ENCODE results near the gene TNF. TPM values are rescaled to one million over a fixed set of nuclear protein-coding genes. Genes with fewer than 3 reads are reported as not detected.

The TNF gene
- total RNA-seq, 1 experiment from 2014 or later = 0.17 TPM

DNA sequence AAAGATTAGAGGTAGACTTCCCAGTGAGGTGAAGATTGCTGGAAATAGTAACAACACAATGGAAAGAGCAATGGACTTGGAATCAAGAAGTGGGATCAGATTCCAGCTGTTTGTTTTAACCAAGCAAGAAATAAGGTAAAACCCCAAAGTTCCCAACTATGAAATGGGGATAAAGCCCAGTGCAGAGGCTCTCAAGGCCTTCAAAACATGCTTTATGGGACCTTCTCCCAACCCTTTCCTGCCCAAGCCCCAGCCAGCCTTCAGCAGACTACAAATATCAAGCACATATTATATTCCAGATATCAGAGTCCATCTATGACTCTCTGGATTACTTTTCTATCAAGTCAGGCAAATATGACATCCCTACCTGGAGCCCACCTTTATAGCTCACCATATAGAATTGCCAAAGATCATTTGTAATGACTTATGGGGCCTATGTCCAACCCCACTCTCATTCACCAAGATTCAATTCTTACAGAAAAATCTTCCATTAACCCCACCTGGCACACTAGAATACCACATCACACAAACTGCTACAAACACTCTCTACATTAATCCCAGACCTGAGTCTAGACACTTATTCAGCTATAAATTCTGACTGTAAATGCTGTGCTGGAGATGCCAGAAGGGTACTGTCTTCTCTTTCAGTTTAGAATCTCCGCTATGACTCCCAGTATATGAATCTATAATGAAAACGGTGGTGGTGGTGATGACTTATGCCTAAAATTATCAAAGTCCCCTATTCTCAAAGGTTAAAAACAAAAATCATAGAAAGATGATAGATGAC lies 39.6 kb upstream of the TNF start:
- BruUV-seq (replicated peaks) = no TSS peak
- Histone ChIP-seq H3K27me3 (replicated peaks; ENCODE audit: insufficient read depth, low read depth, low read length, poor library complexity) (no peaks in the 10 kb centered on the region), H3K4me3 (ENCODE audit: low read depth, low read length, poor library complexity, severe bottlenecking) (no peak overlapping the region), H3K4me1 (ENCODE audit: insufficient read depth, low read length, poor library complexity, severe bottlenecking) (peaks cover 16% of the 10 kb centered on the region), H3K27ac (ENCODE audit: low read depth, low read length, poor library complexity, severe bottlenecking) (no peak overlapping the region), H3K9me3 (ENCODE audit: low read depth, low read length, poor library complexity, severe bottlenecking) (no peaks in the 10 kb centered on the region), H3K36me3 (ENCODE audit: insufficient read depth, low read length, poor library complexity, severe bottlenecking) (peaks cover 100% of the 10 kb centered on the region)
- DNase-seq (ENCODE audit: low spot score) = no peak
- ChIA-PET CTCF (interaction anchor here (0.6 kb wide), 1 partner anchor 11 kb away, joined by 3 read pairs; no protein-coding TSS in a partner anchor), POLR2A (ENCODE audit: low non-redundant PET) (interaction anchor here (0.6 kb wide), 1 partner anchor 13 kb away, joined by 3 read pairs; no protein-coding TSS in a partner anchor)
- intact Hi-C loops (cut with micrococcal nuclease; ENCODE audit: unreplicated experiment) = no loop called here
- TF ChIP-seq EZH2 (IDR thresholded peaks at IDR 0.05; ENCODE audit: borderline replicate concordance, low read depth, low read length, poor library complexity, severe bottlenecking) = no peak
- TF ChIP-seq, protein P1, sequence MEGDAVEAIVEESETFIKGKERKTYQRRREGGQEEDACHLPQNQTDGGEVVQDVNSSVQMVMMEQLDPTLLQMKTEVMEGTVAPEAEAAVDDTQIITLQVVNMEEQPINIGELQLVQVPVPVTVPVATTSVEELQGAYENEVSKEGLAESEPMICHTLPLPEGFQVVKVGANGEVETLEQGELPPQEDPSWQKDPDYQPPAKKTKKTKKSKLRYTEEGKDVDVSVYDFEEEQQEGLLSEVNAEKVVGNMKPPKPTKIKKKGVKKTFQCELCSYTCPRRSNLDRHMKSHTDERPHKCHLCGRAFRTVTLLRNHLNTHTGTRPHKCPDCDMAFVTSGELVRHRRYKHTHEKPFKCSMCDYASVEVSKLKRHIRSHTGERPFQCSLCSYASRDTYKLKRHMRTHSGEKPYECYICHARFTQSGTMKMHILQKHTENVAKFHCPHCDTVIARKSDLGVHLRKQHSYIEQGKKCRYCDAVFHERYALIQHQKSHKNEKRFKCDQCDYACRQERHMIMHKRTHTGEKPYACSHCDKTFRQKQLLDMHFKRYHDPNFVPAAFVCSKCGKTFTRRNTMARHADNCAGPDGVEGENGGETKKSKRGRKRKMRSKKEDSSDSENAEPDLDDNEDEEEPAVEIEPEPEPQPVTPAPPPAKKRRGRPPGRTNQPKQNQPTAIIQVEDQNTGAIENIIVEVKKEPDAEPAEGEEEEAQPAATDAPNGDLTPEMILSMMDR (conservative IDR thresholded peaks at IDR 0.05; ENCODE audit: low read depth, low read length) = no peak

GRCh38 chr6:31538805-31539400 lies 36.5 kb upstream of the TNF start:
- Histone ChIP-seq H3K27me3 (replicated peaks; ENCODE audit: insufficient read depth, low read depth, low read length, poor library complexity) (no peaks in the 10 kb centered on the region), H3K27ac (ENCODE audit: low read depth, low read length, poor library complexity, severe bottlenecking) (no peak overlapping the region), H3K9me3 (ENCODE audit: low read depth, low read length, poor library complexity, severe bottlenecking) (no peaks in the 10 kb centered on the region), H3K4me1 (ENCODE audit: insufficient read depth, low read length, poor library complexity, severe bottlenecking) (peaks cover 16% of the 10 kb centered on the region), H3K4me3 (ENCODE audit: low read depth, low read length, poor library complexity, severe bottlenecking) (peak overlapping the region; percentile 87), H3K36me3 (ENCODE audit: insufficient read depth, low read length, poor library complexity, severe bottlenecking) (peaks cover 69% of the 10 kb centered on the region)
- TF ChIP-seq, protein P1 (conservative IDR thresholded peaks at IDR 0.05; ENCODE audit: low read depth, low read length) = no peak
- TF ChIP-seq EZH2 (IDR thresholded peaks at IDR 0.05; ENCODE audit: borderline replicate concordance, low read depth, low read length, poor library complexity, severe bottlenecking) = no peak
- no peak for DNase-seq (ENCODE audit: low spot score)
- BruUV-seq (replicated peaks) = no TSS peak
- intact Hi-C loops (cut with micrococcal nuclease; ENCODE audit: unreplicated experiment) = no loop called here
- POLR2A ChIA-PET (ENCODE audit: low non-redundant PET) = interaction anchor here (0.6 kb wide), 1 partner anchor 13 kb away, joined by 3 read pairs; no protein-coding TSS in a partner anchor
- CTCF ChIA-PET = no interaction called here

DNA sequence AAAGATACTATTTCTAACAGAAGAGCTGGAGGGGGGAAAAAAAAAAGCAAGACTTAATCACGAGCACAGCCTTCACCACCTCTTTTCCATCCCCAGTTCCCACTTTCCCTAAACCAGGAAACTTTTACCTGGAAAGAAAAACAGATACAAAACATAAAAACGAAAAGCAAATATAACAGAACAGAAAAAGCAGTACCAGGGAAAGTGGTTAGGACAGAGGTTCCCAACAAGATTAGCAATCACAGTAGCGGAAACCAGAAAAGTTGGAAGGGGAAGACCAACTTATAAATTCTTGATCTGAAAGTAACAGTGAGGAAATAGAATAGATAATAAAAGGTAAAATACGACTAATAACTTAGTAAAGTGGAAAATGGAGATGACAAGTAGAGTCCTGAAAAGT lies 34.7 kb upstream of the TNF start:
- Histone ChIP-seq H3K9me3 (ENCODE audit: low read depth, low read length, poor library complexity, severe bottlenecking) (no peaks in the 10 kb centered on the region), H3K27me3 (replicated peaks; ENCODE audit: insufficient read depth, low read depth, low read length, poor library complexity) (no peaks in the 10 kb centered on the region), H3K27ac (ENCODE audit: low read depth, low read length, poor library complexity, severe bottlenecking) (peak overlapping the region; percentile 99), H3K4me3 (ENCODE audit: low read depth, low read length, poor library complexity, severe bottlenecking) (peak overlapping the region; percentile 87), H3K36me3 (ENCODE audit: insufficient read depth, low read length, poor library complexity, severe bottlenecking) (peaks cover 51% of the 10 kb centered on the region), H3K4me1 (ENCODE audit: insufficient read depth, low read length, poor library complexity, severe bottlenecking) (peaks cover 16% of the 10 kb centered on the region)
- no peak for DNase-seq (ENCODE audit: low spot score)
- intact Hi-C loops (cut with micrococcal nuclease; ENCODE audit: unreplicated experiment) = loop anchor here (5.0 to 10.0 kb wide), 5 partner anchors 43 to 354 kb away; partner anchors contain the start of genes APOM, BAG6, CLIC1 and EHMT2
- ChIA-PET CTCF (no interaction called here), POLR2A (ENCODE audit: low non-redundant PET) (no interaction called here)
- TF ChIP-seq EZH2 (IDR thresholded peaks at IDR 0.05; ENCODE audit: borderline replicate concordance, low read depth, low read length, poor library complexity, severe bottlenecking) = no peak
- TF ChIP-seq, protein P1 (conservative IDR thresholded peaks at IDR 0.05; ENCODE audit: low read depth, low read length) = no peak
- BruUV-seq (replicated peaks) = no TSS peak

All from A673 (cell line).